GM18520 (cell line): ENCODE data around the gene SMYD2.

Source experiments
- ATAC-seq: cut with Tn5 transposase; IDR thresholded peaks from one replicate; pipeline ENCODE4 v1.9.1; 2021; ENCODE audit not compliant: unreplicated experiment

SMYD2 gene

DNA sequence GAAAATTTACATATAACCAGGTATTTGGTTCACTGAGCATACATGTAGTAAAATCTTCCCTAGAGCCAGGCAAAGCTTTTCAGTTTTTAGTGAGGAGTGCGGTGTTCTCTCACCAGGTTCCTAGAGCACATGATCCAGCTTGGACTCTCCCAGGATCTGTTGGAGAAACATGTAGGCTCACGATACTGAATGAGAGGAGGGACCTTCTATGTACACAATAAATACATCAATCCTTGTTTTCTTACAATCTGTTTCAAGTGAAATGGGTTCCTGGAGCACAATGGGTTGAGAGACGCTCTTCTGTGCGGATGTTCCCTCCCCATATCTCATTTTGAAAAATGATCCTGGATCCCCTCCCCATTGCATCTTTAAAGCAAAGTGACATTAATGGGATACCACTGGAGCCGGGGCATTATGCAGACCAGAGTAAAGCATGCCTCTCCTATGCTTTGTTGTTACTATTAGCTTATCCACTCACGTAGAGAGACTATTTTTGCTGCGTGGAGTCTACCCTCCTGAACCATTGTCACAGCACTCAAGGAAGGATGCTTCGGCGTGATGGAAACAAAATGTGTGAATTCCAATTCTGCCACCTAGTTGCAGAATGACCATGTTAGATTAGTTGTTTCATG is 19.3 kb downstream of the SMYD2 start:
- no peak for ATAC-seq

- ATAC-seq = no peak
Observed at GRCh38 chr1:214301526-214301925, 20.6 kb downstream of the SMYD2 start.

DNA sequence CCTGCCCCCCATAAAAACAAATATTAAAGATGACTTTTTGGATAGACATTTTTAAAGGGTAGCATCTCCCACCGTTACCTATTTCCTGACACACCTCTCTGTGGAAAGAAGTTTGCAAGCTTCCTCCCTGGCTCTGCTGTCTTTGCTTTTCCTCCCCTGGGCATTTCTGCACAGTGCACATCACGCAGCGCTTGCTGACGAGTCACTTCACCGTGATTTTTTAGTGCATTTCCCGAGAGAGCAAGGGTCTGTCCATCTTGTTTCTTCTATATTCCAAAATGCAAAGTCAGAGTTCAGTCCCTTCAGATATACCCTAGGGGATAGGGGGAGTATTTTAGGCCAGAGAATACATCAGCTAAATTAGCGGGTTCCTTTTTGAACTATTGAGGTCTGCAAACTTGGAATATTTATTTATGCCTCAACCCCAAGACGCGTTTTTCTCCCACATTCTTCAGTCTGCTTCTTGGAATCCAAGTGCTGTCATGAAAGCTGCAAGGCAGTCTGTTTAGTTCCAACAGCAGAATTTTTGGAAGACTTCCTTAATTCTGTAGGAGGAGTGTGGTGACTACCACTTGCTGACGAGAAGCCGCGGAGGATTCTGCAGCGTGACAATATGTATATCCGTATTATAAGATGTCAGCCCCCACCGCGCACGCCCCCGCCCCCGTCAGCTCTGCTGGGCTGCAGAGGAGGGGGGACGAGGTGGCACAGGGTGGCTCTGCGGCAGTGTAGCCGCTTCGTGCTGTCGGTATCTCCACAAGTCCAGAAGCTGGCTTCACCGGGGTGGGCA is 22.4 kb downstream of the SMYD2 start:
- no peak for ATAC-seq

GRCh38 chr1:214305164-214305751 is 24.3 kb downstream of the SMYD2 start:
- no peak for ATAC-seq

GRCh38 chr1:214306269-214306668 is 25.3 kb downstream of the SMYD2 start:
- ATAC-seq = no peak

- ATAC-seq = no peak
Observed at GRCh38 chr1:214310010-214310409, 29.1 kb downstream of the SMYD2 start.

- ATAC-seq = no peak
Observed at GRCh38 chr1:214310777-214311690, 30.1 kb downstream of the SMYD2 start.

DNA sequence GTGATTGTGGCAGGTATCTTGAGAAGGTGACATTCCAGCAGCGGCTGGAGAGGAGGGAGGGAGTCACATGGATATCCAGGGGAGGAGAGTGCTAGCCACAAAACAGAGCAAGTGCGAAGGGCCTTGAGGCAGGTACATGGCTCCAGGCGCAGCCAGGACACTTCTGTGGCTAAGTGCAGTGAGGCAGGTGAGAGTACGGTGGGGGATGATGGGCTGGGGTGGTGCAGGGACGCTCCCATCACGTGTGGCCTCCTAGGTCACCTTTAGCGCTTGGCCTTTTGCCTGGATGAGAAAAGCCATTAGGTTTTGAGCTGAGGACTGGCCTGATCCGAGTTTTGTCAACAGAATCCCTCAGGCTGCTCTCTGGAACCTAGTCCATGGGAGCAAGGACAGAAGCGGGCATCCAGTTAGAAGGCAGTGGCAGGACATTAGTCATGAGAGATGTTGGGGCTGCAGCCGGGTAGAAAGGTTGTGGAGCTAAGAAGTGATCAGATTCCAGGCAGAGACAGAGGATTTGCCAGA is 31.6 kb downstream of the SMYD2 start:
- no peak for ATAC-seq

DNA sequence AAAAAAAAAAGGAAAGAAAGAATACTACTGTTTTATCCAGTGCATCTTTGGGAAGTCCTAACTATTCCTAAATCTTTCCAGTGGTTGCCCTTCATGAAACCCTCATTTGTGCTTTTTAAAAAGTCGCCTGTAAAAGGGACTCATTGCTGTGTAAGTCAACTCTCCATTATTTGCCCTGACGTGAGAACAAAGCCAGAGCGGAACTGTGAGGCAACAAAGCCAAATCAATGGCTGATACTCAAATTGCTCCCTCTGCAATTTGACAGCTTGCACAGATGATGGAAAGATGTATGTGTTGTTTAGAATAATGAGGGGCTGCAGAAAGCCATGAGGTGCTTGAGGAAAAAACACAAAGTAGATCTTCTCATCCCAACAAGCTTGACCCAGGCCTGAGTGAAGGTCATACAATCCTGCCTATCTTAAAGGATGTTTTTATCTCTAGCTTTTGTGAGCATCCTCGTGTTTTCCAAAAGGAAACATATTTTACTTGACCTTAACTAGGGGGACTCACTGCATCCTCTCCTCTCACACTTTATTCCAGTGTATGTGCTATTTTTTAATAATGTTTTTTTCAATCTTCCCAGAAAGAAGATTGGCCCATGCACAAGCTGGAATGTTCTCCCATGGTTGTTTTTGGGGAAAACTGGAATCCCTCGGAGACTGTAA is 33.4 kb downstream of the SMYD2 start:
- ATAC-seq = no peak

DNA sequence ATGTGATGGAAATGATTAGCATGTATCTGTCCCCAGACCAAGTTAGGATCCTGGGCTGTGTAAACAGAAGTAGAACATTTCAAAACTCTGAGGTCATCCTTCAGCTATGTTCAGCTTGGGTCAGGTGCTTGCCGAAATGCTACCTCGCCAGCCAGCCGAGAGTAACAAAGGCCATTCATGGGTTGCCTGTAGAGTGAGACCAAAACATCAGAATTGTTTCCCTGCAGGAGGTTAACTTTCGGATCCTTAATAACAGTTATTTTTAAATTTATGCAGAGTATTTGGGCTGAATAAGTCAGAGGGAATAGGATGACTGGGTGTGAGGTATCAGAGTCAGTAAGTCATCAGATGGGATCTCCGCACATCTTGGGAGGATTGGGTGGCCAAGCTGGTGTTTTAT is 35.6 kb downstream of the SMYD2 start:
- no peak for ATAC-seq

- no peak for ATAC-seq
Observed at GRCh38 chr1:214317300-214317699, 36.3 kb downstream of the SMYD2 start.

- no peak for ATAC-seq
Observed at GRCh38 chr1:214317734-214318133, 36.8 kb downstream of the SMYD2 start.

- no peak for ATAC-seq
Observed at GRCh38 chr1:214318356-214318755, 37.4 kb downstream of the SMYD2 start.

- no peak for ATAC-seq
Observed at GRCh38 chr1:214318956-214319736, 38.2 kb downstream of the SMYD2 start.

GRCh38 chr1:214319938-214320337 is 39.0 kb downstream of the SMYD2 start:
- ATAC-seq = no peak

- peak; percentile 64 for ATAC-seq
Observed at GRCh38 chr1:214321705-214322453, 40.9 kb downstream of the SMYD2 start.

DNA sequence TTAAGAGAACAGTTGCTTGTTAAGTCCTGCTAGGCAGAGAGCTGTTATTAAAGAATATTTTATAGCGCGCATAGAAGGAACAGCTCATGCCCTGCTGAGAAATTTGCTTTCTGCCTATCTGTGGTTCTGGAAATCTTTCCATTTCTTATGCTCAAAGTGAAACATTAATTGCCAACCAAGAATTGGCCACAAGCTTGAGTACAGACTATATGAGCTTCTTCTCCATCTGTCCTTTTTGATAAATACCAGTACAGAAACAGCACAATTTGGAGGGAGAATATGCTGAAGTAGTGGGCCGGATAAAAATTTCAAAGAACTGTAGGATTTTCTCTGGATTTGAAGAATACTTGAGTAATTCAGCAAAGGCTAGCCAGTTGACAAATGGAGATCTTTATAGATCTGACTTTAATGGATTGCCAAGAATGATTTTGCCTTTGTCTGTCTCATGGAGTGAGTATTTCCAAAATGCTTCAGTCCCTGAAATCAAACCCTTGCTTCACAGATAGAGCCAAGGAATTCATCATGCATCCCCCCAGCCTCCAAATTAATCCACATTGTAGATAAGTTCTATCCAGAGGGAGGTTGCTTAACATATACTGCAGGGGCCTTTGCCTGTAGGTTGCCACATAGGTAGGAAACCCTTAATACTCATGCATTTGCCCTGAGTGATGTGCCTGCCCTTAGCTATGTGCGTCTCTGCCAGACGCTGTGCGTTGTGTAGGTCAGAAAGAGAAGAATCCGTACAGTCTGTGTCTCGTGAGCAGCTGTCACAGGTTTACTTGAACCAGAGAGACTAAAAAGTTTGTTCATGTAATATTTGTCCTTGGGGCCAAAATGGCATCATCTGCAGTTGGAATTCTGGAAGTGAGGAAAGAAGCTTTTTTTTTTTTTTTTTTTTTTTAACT is 44.2 kb downstream of the SMYD2 start:
- no peak for ATAC-seq

GRCh38 chr1:214326406-214326805 is 45.4 kb downstream of the SMYD2 start:
- no peak for ATAC-seq
